Stimulated activated CD8-positive, alpha-beta memory T cell treated with anti-CD3 and anti-CD28 coated beads, Interleukin-4, amount 100 ng/mL, for 1 hour (primary cell): ENCODE measurements around the gene BCAS2.
"Not testable (repeated sequence)": the region's sequence is repeated elsewhere in the genome, so short reads cannot be mapped to it uniquely, and the experiment has no call there.

Experiments used
- DNase-seq, 2 donors: peaks; one replicate each; pipeline ENCODE4 v3.0.0-alpha.2; 2020; ENCODE audit warnings: low read depth in 2 of 2, low spot score in 1 of 2

The BCAS2 gene

DNA sequence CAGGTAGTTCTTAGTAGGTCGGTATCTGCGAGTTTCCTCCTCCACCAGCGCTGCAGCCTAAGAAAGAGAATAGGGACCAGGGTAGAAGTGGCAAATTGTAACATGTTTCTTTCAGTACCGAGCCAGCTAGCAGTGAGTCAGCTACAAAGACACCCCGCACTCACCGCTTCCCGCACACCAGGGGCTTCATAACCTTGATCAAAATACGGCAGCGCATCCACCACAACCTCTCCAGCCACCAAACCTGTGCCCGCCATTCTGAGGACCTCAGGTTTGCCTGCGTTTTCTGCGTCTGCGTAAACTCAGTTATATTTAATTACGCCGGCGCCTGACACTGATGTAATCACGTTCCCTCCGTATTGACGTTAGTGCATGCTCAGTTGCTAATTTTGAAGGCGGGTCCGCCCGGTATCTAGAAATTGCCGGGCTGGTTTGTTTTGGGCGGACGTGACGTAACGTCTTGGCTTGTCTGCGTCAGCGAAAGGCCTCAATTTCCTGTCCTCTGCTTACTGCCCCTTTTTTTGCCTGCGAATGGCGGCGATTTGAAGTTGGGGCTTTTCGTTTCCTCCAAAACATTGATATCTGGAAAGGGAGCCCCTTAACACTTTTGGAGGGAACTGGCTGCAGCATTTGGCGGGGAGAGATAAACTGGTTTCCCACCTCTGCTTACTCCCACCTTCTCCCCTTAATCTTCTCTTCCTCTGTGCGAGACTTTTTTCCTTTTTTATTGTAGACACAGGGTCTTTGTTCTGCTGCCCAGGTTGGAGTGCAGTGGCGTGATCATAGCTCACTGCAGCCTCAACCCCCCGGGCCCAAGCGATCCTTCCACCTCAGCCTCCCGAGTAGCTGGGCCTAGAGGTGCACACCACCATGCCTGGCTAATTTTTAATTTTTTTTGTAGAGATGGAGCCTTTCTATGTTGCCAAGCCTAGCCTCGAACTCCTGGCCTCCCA is at the start of gene BCAS2:
Gene BCAS2 (minus strand): TSS at position 281 of the 953 bp plus-strand sequence. CDS start 24 bp downstream, at position 257.
- DNase-seq = peak; percentile 87 to 91

DNA sequence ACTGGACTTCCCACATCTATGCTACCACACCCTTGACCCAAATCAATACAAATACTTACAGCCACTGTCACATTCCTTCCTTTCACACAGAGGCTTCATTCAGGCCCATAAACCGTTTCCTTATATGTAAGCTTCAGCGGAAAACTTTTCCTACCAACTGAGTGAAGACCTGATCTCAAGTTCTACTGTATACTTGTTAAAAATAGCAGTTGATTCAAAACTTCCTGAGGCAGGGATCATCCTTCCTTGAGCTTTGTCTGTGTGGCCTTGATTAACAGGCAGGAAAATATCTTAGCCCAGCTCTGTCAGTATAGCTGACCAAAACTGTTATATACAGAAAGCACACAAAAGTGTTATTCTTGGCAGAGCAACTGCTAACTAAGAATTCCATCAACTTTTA is 45.7 kb upstream of the BCAS2 start:
- DNase-seq = no peak

DNA sequence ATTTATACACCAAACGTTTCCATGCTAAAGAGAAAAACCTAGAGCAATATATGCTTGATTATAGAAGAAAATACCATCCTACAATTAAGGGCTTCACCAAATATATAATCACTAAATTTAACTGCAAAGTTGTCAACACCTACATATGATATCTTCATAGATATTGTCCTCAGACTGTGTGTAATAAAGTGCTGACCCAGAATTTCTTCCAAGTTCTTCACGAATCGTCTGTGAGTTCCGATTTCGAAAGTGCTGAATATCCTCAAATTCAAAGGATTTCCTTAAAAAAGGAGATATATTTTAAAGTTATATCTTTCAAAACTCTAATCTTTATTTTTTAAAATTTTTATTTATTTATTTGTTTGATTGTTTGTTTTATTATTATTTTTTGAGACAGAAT is 41.9 kb upstream of the BCAS2 start:
- DNase-seq = no peak

GRCh38 chr1:114620419-114620818 is 39.0 kb upstream of the BCAS2 start:
- DNase-seq = no peak

DNA sequence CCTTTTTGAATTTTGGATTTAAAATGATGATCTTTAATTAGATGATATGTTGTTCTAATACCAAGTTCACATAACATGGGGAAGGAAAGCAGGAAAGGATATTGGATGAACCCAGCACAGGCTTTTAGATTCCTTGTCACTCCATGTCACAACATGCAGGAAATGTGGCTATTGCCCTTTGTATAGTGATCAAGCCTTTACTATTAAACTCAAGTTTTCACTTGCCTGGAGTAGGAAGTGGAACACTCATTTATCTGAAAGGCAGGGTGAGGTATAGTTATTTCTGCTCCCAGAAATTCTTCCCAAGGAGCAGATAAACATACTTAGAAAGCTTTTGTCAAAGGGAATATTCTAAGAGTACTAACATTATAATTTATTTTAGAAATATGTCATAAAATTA is 37.2 kb upstream of the BCAS2 start:
- no peak for DNase-seq

DNA sequence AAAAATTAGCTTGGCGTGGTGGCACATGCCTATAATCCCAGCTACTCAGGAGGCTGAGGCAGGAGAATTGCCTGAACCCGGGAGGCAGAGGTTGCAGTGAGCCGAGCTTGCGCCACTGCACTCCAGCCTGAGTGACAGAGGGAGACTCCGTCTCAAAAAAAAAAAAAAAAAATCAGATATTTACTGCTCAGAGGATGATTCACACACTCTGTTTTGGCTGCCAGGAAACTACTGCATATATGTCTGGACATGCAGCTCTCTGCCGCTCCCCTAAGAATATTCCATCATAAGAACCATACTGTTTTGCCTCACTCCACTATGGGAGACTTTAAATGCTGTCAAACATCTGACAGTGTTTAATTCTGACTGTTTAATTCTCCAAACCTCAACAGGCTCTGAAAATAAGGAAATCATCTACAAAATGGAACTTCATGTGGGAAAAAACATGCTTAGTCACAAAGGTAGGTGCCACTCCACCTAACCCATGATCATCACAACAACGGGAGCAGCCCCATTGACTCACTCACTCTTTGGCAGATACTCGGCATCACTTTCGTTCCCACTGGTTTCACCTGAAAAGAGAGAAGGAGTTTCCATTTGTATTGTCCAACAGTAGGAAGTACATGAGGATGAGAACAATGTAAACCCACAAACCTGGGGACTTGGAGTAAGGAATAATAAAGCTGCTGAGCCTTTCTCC is 29.3 kb upstream of the BCAS2 start:
- DNase-seq = no peak

DNA sequence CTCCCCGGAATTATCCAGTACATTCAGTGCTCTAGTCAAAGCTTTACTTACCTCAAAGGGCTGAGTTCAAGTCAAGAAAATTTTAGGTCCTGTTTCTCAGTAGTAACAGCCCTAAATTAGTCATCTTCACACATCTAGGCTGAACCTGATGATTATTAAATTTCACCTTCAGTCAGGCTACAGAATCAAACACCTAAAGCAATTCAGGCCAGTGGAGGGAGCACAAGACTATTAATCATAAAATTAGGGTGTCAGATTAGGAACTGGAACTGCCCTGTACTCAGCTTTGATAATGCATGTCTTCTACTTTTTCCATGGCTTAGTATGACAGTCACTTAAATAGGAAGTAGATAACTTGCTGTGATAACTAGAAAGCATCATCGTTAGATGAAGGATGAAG is 28.4 kb upstream of the BCAS2 start:
- no peak for DNase-seq

DNA sequence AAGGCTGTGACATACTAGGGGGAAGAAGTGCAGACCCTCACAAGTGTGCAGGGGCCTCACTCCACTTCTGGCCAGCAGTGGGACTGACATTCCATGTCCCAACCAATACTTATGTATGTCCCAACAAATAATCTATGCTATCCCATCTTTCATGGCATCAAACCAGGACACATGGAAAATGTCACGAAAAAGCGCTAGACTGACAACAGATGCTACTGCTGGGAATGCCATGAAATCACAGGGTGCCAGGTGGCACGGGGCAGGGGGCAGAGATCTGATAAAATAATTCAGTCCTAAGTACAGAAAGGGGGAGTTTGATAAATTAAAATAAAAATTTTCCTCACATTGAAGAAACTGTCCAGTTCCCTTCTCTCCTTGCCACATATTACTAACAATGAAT is 27.6 kb upstream of the BCAS2 start:
- DNase-seq = no peak

GRCh38 chr1:114607223-114607622 is 25.8 kb upstream of the BCAS2 start:
- no peak for DNase-seq

DNA sequence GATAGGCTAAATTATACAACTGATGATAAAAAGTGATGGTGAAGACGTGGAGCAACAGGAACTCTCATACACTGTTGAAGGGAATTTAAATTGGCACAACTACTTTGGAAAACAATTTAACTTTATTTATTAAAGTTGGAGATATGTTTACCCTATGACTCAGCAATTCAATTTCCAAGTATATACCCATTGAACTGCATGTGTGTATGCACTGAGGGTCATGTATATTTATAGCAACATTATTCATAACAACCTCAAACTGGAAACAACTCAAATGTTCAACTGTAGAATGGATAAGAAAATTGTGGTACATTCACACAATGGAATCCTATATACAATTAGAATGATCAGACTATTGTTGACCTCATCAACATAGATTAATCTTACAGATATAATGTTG is 16.5 kb upstream of the BCAS2 start:
- no peak for DNase-seq

GRCh38 chr1:114595602-114596001 is 14.2 kb upstream of the BCAS2 start:
- DNase-seq = no peak

DNA sequence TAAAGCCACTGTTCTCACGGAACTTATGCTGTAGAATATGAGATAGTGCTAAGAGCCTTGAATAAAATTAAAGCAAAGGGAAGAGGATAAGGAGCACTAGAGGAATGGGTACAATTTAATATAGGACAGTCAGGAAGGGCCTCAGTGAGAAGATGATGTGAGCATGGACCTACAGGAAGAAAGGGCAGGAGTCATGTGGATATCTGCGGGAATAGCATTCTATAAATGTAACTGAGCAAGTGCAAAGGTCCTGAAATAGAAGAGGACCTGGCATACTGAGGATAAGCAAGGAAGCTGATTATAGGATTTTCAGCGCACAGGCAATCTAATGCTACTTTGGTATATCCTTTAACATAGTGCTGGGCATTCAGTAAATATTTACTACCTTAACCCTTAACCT is 12.6 kb upstream of the BCAS2 start:
- no peak for DNase-seq

GRCh38 chr1:114589122-114589521 is 7.7 kb upstream of the BCAS2 start:
- no peak for DNase-seq

- no peak for DNase-seq
Measured at GRCh38 chr1:114588196-114588689, 6.8 kb upstream of the BCAS2 start.

GRCh38 chr1:114587203-114587991 is 6.0 kb upstream of the BCAS2 start:
- no peak for DNase-seq

DNA sequence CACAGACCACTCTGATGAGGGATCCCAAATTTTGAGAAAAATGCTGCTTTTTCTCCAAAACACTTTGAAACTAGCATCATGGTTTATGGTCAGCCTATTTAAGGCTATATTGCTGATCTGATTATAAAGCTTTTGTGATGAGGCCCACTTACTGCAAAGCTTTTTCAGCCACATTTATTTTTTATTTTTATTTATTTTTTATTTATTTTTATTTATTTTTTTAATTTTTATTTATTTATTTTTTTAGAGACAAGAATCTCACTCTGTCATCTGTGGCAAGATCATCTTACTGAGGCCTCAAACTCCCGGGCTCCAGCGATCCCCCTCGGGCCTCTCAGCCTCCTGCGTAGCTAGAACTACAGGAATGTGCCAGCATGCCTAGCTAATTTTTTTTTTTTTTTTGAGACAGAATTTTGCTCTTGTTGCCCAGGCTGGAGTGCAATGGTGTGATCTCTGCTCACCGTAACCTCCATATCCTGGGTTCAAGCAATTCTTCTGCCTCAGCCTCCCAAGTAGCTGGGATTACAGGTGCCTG is 5.2 kb upstream of the BCAS2 start:
- DNase-seq = no peak

DNA sequence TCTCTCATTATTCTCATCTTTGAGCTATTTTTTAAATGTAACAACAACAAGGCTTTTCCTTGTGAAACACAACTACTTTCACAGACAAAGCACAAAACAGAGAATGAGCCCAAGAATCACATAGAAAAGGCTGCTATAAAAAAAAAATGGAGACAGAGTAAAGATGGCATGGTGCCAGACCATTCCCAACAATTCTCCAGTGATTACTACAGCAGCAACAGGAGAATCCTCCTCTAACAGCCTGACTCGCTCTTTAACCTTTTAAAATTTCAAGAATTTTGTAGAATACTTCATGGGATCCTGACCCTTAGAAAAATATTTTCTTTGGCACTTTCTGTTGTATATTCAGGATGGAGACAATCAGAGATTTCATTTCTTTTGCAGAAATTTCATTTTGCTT is 3.8 kb upstream of the BCAS2 start:
- DNase-seq = no peak

GRCh38 chr1:114574365-114574764 is 7.0 kb downstream of the BCAS2 start:
- DNase-seq = no peak

- no peak for DNase-seq
Measured at GRCh38 chr1:114564141-114564540, 17.3 kb downstream of the BCAS2 start.

DNA sequence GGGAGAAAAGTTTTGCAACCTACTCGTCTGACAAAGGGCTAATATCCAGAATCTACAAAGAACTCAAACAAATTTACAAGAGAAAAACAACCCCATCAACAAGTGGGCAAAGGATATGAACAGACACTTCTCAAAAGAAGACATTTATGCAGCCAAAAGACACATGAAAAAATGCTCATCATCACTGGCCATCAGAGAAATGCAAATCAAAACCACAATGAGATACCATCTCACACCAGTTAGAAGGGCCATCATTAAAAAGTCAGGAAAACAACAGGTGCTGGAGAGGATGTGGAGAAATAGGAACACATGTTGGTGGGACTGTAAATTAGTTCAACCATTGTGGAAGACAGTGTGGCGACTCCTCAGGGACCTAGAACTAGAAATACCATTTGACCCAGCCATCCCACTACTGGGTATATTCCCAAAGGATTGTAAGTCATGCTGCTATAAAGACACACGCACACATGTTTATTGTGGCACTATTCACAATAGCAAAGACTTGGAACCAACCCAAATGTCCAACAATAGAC is 18.4 kb downstream of the BCAS2 start:
- not testable (repeated sequence) for DNase-seq

GRCh38 chr1:114561333-114561732 is 20.1 kb downstream of the BCAS2 start:
- no peak for DNase-seq
